Ascending aorta (tissue), 2 donors: ENCODE measurements around the gene FOLR2. TPM values are rescaled to one million over a fixed set of nuclear protein-coding genes. Genes with fewer than 3 reads are reported as not detected.
A peak's percentile ranks its signal among the peaks of the same experiment; 100 is the strongest.

Experiments
- DNase-seq, 2 donors: peaks; one replicate each; pipeline ENCODE4 v3.0.0-alpha.2; 2019; ENCODE audit warnings: low spot score in 2 of 2
- H3K27ac ChIP-seq, 2 donors: fragments of 200-600 bp; sonication (generic); one replicate each; pipeline ENCODE4 v1.5.1; 2016 to 2017; ENCODE audit warnings: mild to moderate bottlenecking in 1 of 2
- H3K27me3 ChIP-seq: fragments of 200-600 bp; sonication (generic); one replicate; pipeline ENCODE4 v1.5.1; 2017
- H3K36me3 ChIP-seq, 2 donors: fragments of 200-600 bp; sonication (generic); one replicate each; pipeline ENCODE4 v1.5.1; 2016
- H3K4me1 ChIP-seq, 2 donors: fragments of 200-600 bp; sonication (generic); one replicate each; pipeline ENCODE4 v1.5.1; 2016 to 2017; ENCODE audit warnings: mild to moderate bottlenecking in 1 of 2
- H3K4me3 ChIP-seq, 2 donors: fragments of 200-600 bp; sonication (generic); one replicate each; pipeline ENCODE4 v1.5.1; 2016 to 2017; ENCODE audit warnings: mild to moderate bottlenecking in 1 of 2
- H3K9me3 ChIP-seq, 2 donors: fragments of 200-600 bp; sonication (generic); one replicate each; pipeline ENCODE4 v1.5.1; 2016
- intact Hi-C: fragments of 100-400 bp; cut with DNase I; formaldehyde crosslinking; loops from one replicate; pipeline ENCODE4 v1.15.1; 2023
- total RNA-seq: library from RNA; depleted of rRNA; stranded (reverse); fragments of >200 nt; gene quantifications from one replicate; pipeline ENCODE4 v1.1.0, GENCODE V29; 2016
- TF ChIP-seq, protein P1 (sequence below), 3 experiments: fragments of 200-600 bp in 2 of 3; fragments of 450-650 bp in 1 of 3; sonication (generic) in 2 of 3; IDR thresholded peaks; one replicate each; pipeline ENCODE4 v1.5.1; 2016 to 2019; ENCODE audit warnings: antibody characterized with exemption in 3 of 3, mild to moderate bottlenecking in 1 of 3, moderate library complexity in 1 of 3

FOLR2 gene
- total RNA-seq, 1 donor from 2014 or later = 34.5 TPM

DNA sequence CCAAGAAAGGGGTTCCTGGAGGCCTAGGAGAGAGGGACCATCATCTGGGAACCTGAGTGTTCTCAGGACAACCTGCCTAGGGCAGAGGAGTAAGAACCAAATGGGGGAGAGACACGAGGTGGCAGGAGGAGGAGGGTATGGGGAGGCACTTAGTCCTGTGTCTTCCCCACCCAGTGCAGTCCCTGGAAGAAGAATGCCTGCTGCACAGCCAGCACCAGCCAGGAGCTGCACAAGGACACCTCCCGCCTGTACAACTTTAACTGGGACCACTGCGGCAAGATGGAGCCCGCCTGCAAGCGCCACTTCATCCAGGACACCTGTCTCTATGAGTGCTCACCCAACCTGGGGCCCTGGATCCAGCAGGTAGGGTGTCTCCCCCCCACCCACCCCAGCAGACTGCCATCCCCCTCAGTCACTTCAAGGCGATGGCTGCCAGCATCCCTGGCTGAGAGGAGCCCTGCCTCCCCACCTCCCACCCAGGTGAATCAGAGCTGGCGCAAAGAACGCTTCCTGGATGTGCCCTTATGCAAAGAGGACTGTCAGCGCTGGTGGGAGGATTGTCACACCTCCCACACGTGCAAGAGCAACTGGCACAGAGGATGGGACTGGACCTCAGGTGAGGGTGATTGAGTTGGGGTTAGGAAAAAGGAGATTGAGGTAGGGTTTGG, 4.2 kb downstream of the FOLR2 start:
- Histone ChIP-seq H3K36me3 (no peaks in the 10 kb centered on the region), H3K27me3 (no peaks in the 10 kb centered on the region), H3K27ac (no peak overlapping the region), H3K9me3 (no peaks in the 10 kb centered on the region), H3K4me3 (no peak overlapping the region), H3K4me1 (peaks cover 6 to 11% of the 10 kb centered on the region in 2 donors)
- TF ChIP-seq, protein P1, sequence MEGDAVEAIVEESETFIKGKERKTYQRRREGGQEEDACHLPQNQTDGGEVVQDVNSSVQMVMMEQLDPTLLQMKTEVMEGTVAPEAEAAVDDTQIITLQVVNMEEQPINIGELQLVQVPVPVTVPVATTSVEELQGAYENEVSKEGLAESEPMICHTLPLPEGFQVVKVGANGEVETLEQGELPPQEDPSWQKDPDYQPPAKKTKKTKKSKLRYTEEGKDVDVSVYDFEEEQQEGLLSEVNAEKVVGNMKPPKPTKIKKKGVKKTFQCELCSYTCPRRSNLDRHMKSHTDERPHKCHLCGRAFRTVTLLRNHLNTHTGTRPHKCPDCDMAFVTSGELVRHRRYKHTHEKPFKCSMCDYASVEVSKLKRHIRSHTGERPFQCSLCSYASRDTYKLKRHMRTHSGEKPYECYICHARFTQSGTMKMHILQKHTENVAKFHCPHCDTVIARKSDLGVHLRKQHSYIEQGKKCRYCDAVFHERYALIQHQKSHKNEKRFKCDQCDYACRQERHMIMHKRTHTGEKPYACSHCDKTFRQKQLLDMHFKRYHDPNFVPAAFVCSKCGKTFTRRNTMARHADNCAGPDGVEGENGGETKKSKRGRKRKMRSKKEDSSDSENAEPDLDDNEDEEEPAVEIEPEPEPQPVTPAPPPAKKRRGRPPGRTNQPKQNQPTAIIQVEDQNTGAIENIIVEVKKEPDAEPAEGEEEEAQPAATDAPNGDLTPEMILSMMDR (IDR thresholded peaks at IDR 0.05) = no peak
- no peak for DNase-seq
- intact Hi-C loops = loop anchor here (5.0 to 10.0 kb wide), 3 partner anchors 184 to 1654 kb away; partner anchors contain the start of genes COA4, NADSYN1 and PAAF1

DNA sequence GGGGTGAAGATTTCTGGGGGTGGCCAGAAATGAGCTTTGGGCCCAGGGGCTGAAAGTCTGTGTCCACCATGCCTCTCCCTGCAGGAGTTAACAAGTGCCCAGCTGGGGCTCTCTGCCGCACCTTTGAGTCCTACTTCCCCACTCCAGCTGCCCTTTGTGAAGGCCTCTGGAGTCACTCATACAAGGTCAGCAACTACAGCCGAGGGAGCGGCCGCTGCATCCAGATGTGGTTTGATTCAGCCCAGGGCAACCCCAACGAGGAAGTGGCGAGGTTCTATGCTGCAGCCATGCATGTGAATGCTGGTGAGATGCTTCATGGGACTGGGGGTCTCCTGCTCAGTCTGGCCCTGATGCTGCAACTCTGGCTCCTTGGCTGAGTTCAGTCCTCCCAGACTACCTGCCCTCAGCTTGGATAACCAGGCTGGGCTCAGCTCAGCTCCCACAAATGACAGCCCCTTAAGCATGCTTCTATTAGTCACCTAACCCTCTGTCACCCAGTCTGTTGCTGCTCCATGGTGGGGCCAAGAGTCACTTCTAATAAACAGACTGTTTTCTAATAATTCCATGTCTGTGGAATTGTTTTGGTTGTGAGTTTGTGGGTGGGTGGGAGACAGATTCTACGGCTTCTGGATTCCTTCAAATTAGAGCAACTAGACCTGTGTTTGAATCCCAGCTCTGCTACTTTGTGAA, 4.9 kb downstream of the FOLR2 start:
- DNase-seq = no peak
- Histone ChIP-seq H3K36me3 (no peaks in the 10 kb centered on the region), H3K27me3 (no peaks in the 10 kb centered on the region), H3K4me1 (peaks cover 6 to 16% of the 10 kb centered on the region in 2 donors), H3K9me3 (no peaks in the 10 kb centered on the region), H3K4me3 (no peak overlapping the region), H3K27ac (peak overlapping the region in 1 of 2 donors; percentile 96)
- TF ChIP-seq, protein P1 (IDR thresholded peaks at IDR 0.05) = no peak
- intact Hi-C loops = loop anchor here (2.0 to 10.0 kb wide), 6 partner anchors 109 to 1653 kb away; partner anchors contain the start of genes ANAPC15, CLPB, COA4 and LAMTOR1

DNA sequence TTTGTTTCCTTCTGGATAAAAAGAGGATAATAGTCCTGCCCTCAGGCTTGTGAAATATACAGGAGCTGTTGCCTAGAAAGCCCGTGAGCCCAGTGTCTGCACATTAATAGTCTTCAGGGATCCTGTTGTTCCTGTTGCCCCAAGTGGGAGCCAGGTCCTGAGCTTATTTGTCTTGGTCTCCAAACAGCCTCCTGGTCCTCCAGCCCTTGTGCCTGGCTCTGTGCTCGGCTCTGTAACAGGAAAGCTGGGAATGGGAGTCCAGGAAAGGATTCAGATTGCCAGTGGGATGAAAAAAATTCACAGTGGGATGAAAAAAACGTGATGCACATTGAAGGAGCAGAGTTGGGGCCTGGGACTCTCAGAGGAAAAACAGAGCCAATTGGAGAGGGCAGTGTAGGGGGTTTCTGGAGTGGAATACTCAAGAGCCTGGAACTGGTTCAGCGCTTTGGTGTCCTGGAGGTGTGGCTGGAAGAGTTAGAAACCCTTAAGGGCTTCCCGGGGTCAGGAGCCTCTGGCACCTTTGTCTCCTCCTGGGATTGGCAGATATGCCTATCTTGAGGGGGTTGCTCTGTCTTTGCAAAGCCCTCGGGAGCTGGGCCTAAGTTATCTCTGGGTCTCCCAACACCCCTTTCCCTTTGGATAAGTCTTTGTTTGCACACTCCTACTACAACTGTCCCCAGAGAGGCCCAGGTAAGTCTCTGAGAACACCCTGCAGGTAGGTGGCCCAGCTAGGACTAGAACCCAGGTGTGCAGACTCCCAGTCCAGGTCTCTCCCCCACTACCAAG, 5.7 kb downstream of the FOLR2 start:
- intact Hi-C loops = loop anchor here (2.0 to 10.0 kb wide), 6 partner anchors 109 to 1653 kb away; partner anchors contain the start of genes ANAPC15, CLPB, COA4 and LAMTOR1

DNA sequence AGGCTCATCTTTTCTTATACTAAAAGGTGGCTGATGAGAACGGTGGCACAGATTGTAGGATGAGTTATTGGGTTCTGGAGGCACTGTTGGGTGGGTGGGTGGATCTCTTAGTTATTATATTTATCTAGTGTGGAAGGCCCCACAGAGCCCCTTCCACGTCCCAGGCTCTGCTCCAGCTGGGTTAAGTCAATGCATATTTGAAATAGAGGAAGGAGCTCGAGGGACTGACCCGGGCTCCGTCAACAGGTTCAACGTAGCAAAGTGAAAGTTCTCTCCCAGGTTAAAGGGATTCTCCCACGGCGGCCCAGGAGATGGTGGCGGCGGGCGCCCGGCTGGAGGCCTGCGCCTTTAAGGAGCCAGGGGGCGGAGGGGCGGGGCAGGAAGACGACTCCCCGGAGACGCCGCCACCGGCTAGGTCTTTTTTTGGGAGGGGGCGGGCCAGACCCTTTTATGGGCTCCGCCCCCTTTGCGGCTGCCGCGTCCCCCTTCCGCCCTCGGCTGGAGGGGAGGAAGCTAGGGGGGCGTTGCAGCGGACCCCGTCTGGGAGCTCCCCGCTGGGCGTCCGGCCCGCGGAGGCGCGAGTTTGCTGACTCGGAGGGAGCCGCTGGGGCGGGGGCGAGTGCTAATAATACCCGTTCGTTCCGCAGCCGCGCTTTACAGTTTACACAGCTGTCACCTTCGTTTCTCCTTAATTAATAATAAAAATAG, 6.5 kb downstream of the FOLR2 start:
- peak overlapping the region; percentile 93 to 99 for H3K4me3 ChIP-seq
- intact Hi-C loops = loop anchor here (2.0 to 10.0 kb wide), 6 partner anchors 110 to 1652 kb away; partner anchors contain the start of genes ANAPC15, CLPB, COA4 and LAMTOR1
- peak; percentile 80 to 97 for DNase-seq
- H3K9me3 ChIP-seq = no peaks in the 10 kb centered on the region
- H3K36me3 ChIP-seq = peaks cover 1 to 12% of the 10 kb centered on the region in 2 donors
- no peaks in the 10 kb centered on the region for H3K27me3 ChIP-seq
- H3K27ac ChIP-seq = peak overlapping the region; percentile 96 to 97
- H3K4me1 ChIP-seq = peaks cover 6 to 18% of the 10 kb centered on the region in 2 donors
- TF ChIP-seq, protein P1 (IDR thresholded peaks at IDR 0.05) = peak; percentile 17 to 24 (median 18)

More for the DNA sequence above, 5.7 kb downstream of the FOLR2 start:
- Histone ChIP-seq H3K4me3 (peak overlapping the region; percentile 93 to 99), H3K9me3 (no peaks in the 10 kb centered on the region), H3K27me3 (no peaks in the 10 kb centered on the region), H3K4me1 (peaks cover 6 to 18% of the 10 kb centered on the region in 2 donors), H3K27ac (peak overlapping the region; percentile 96 to 97), H3K36me3 (peaks cover 0 to 6% of the 10 kb centered on the region in 2 donors)
- no peak for DNase-seq
- TF ChIP-seq, protein P1 (IDR thresholded peaks at IDR 0.05) = no peak
